SK-N-SH (cell line): ENCODE results near the gene RABEP2. TPM values are rescaled to one million over a fixed set of nuclear protein-coding genes. Genes with fewer than 3 reads are reported as not detected.
A peak's percentile ranks its signal among the peaks of the same experiment; 100 is the strongest.

Experiments
- CTCF ChIA-PET: fragments of 300-600, 350-600 bp; formaldehyde crosslinking; extraction: SDS; loops from one replicate; lab custom pipeline; 2021; lab: Yijun Ruan, JAX
- POLR2A ChIA-PET: fragments of 350-600 bp; sonication (Branson Sonifier 250); formaldehyde crosslinking; extraction: SDS; loops from one replicate; lab custom pipeline; 2020; ENCODE audit warnings: antibody characterized with exemption, inconsistent platforms; lab: Yijun Ruan, JAX
- DNase-seq: peaks from one replicate; pipeline ENCODE4 v3.0.0; 2012
- H2AFZ ChIP-seq: fragments of 200-600 bp; sonication (generic); 2 replicates; pipeline ENCODE4 v1.8.1; 2016; ENCODE audit warnings: antibody characterized with exemption, mild to moderate bottlenecking, low read depth
- H3F3A ChIP-seq: fragments of 200-600 bp; sonication (generic); replicated peaks from 2 replicates; pipeline ENCODE3; 2016; ENCODE audit warnings: antibody characterized with exemption, mild to moderate bottlenecking; ENCODE audit not compliant: insufficient read depth
- H3K27ac ChIP-seq, 2 experiments: fragments of 200-500 bp in 1 of 2; fragments of 200-600 bp in 1 of 2; sonication (Bioruptor generic) in 1 of 2; sonication (generic), shearing (Covaris generic) in 1 of 2; 2 replicates each; pipeline versions ENCODE4 v1.5.1 to v1.6.1; 2014 to 2016; ENCODE audit warnings: low read depth in 2 of 2, inconsistent platforms in 1 of 2, low read length in 1 of 2, mild to moderate bottlenecking in 1 of 2, mixed read lengths in 1 of 2
- H3K27me3 ChIP-seq: fragments of 200-600 bp; sonication (generic), shearing (Covaris generic); 2 replicates; pipeline ENCODE4 v1.6.1; 2016; ENCODE audit warnings: mixed run types; ENCODE audit not compliant: insufficient read depth
- H3K36me3 ChIP-seq, 2 experiments: fragments of 200-500 bp in 1 of 2; fragments of 200-600 bp in 1 of 2; sonication (Bioruptor generic) in 1 of 2; sonication (generic) in 1 of 2; replicated peaks in 1 of 2; 2 replicates each; pipeline versions ENCODE3 to v1.5.1; 2014 to 2016; ENCODE audit warnings: low read length in 1 of 2, mild to moderate bottlenecking in 1 of 2; ENCODE audit not compliant: insufficient read depth in 2 of 2, control insufficient read depth in 1 of 2
- H3K4me1 ChIP-seq, 2 experiments: fragments of 200-500 bp in 1 of 2; fragments of 200-600 bp in 1 of 2; sonication (Bioruptor generic) in 1 of 2; sonication (generic), shearing (Covaris generic) in 1 of 2; 2 replicates each; pipeline versions ENCODE4 v1.5.1 to v1.6.1; 2014 to 2016; ENCODE audit warnings: low read depth in 1 of 2, low read length in 1 of 2, mixed run types in 1 of 2; ENCODE audit not compliant: insufficient read depth in 2 of 2, control insufficient read depth in 1 of 2
- H3K4me2 ChIP-seq: fragments of 200-600 bp; sonication (generic), shearing (Covaris generic); 2 replicates; pipeline ENCODE4 v1.6.1; 2017; ENCODE audit warnings: mixed run types
- H3K4me3 ChIP-seq, 2 experiments: fragments of 200-500 bp in 1 of 2; fragments of 200-600 bp in 1 of 2; sonication (Bioruptor generic) in 1 of 2; sonication (generic), shearing (Covaris generic) in 1 of 2; 2 replicates each; pipeline versions ENCODE4 v1.5.1 to v1.8.1; 2014 to 2016; ENCODE audit warnings: low read depth in 2 of 2, inconsistent platforms in 1 of 2, low read length in 1 of 2, mild to moderate bottlenecking in 1 of 2, mixed read lengths in 1 of 2, moderate library complexity in 1 of 2
- H3K79me2 ChIP-seq: fragments of 200-600 bp; sonication (generic); 2 replicates; pipeline ENCODE4 v1.8.1; 2017; ENCODE audit warnings: mild to moderate bottlenecking; ENCODE audit not compliant: insufficient read depth
- H3K9ac ChIP-seq: fragments of 200-600 bp; sonication (generic); 2 replicates; pipeline ENCODE4 v1.6.1; 2017; ENCODE audit warnings: mixed run types
- H3K9me2 ChIP-seq: fragments of 200-600 bp; sonication (generic); 2 replicates; pipeline ENCODE4 v1.6.1; 2017; ENCODE audit warnings: mixed run types
- H3K9me3 ChIP-seq: fragments of 200-600 bp; sonication (generic); 2 replicates; pipeline ENCODE4 v1.6.1; 2017; ENCODE audit warnings: mixed run types, mild to moderate bottlenecking, moderate library complexity
- H4K20me1 ChIP-seq: fragments of 200-600 bp; sonication (generic); 2 replicates; pipeline ENCODE4 v1.6.1; 2017; ENCODE audit warnings: mild to moderate bottlenecking, mixed run types; ENCODE audit not compliant: insufficient read depth
- CHD2 ChIP-seq: fragments of 150-350 bp; IDR thresholded peaks from 2 replicates; pipeline ENCODE4 v1.6.1; 2018; ENCODE audit warnings: low read length; ENCODE audit not compliant: partially characterized antibody
- ELF1 ChIP-seq: IDR thresholded peaks from 2 replicates; pipeline ENCODE4 v1.4.0; 2012
- EP300 ChIP-seq, 2 experiments: IDR thresholded peaks; 2 replicates each; pipeline versions ENCODE4 v1.4.0 to v1.6.1; 2012; ENCODE audit warnings: borderline replicate concordance in 1 of 2, low read depth in 1 of 2, low read length in 1 of 2
- FOXJ3 ChIP-seq: sonication (generic); formaldehyde crosslinking; IDR thresholded peaks from 2 replicates; pipeline ENCODE4 v1.5.1; 2020; ENCODE audit warnings: mild to moderate bottlenecking, missing genetic modification reagents
- FOXM1 ChIP-seq: IDR thresholded peaks from 2 replicates; pipeline ENCODE4 v1.4.0; 2012; ENCODE audit warnings: low read depth, mild to moderate bottlenecking
- GABPA ChIP-seq: IDR thresholded peaks from 2 replicates; pipeline ENCODE4 v1.4.0; 2012; ENCODE audit warnings: low read depth, mild to moderate bottlenecking
- IRF3 ChIP-seq: fragments of 150-350 bp; IDR thresholded peaks from 2 replicates; pipeline ENCODE4 v1.6.1; 2016; ENCODE audit warnings: mild to moderate bottlenecking, low read depth, low read length
- POLR2AphosphoS5 ChIP-seq: IDR thresholded peaks from 2 replicates; pipeline ENCODE4 v1.6.1; 2012; ENCODE audit warnings: low read depth, low read length
- RCOR1 ChIP-seq: fragments of 150-350 bp; IDR thresholded peaks from 2 replicates; pipeline ENCODE4 v1.6.1; 2017; ENCODE audit warnings: antibody characterized with exemption, low read length
- SMC3 ChIP-seq: IDR thresholded peaks from 2 replicates; pipeline ENCODE4 v1.6.1; 2012; ENCODE audit warnings: low read depth, low read length, improper control_type of control experiment
- TAF1 ChIP-seq: IDR thresholded peaks from 2 replicates; pipeline ENCODE4 v1.6.1; 2012; ENCODE audit warnings: low read depth, mild to moderate bottlenecking, low read length, moderate library complexity, borderline replicate concordance
- TEAD4 ChIP-seq: IDR thresholded peaks from 2 replicates; pipeline ENCODE4 v1.4.0; 2012; ENCODE audit warnings: mild to moderate bottlenecking, borderline replicate concordance; ENCODE audit not compliant: insufficient read depth
- ZBTB33 ChIP-seq: IDR thresholded peaks from 2 replicates; pipeline ENCODE4 v1.4.0; 2012; ENCODE audit warnings: low read depth, borderline replicate concordance
- WGBS: methylation state at CpG from one replicate; pipeline ENCODE4 v1.1.6; 2017; ENCODE audit warnings: low lambda C conversion rate; 5-methylcytosine and 5-hydroxymethylcytosine counted together
- polyA plus RNA-seq, 3 experiments: library from polyadenylated mRNA; depleted of rRNA; stranded (reverse); fragments of >200 nt; gene quantifications; 2 replicates each; pipeline ENCODE4 v1.2.3, GENCODE V29; 2012

RABEP2 gene
- polyA plus RNA-seq, 1 of the 3 experiments (the other 2 are of a cell fraction), result 46.1 TPM

GRCh38 chr16:28865722-28866453 lies 59.1 kb downstream of the RABEP2 start:
- CTCF ChIA-PET, result interaction anchor here (0.6 to 5.2 kb wide), 5 partner anchors 8 to 79 kb away, joined by 3 to 35 read pairs (median 6); partner anchors contain the start of gene TUFM
- TF ChIP-seq POLR2AphosphoS5 (no peak), TEAD4 (no peak), TAF1 (no peak), SMC3 (no peak), ELF1 (no peak), RCOR1 (no peak), GABPA (no peak), EP300 (IDR thresholded peaks at IDR 0.05; ENCODE audit: borderline replicate concordance in 1 of 2, low read depth in 1 of 2, low read length in 1 of 2) (no peak)
- TF ChIP-seq, all 33 proteins: peak for 0

GRCh38 chr16:28865001-28865688 lies 59.9 kb downstream of the RABEP2 start:
- H3K9me2 ChIP-seq, result no peaks in the 10 kb centered on the region
- no peak overlapping the region; a peak in 1 of 4 replicates for H3K27ac ChIP-seq
- peak overlapping the region; percentile 87 to 94 for H3K4me3 ChIP-seq
- ChIA-PET CTCF (interaction anchor here (0.6 to 5.2 kb wide), 6 partner anchors 9 to 80 kb away, joined by 3 to 35 read pairs (median 4); partner anchors contain the start of gene TUFM), POLR2A (interaction anchor here (0.9 to 4.3 kb wide), 3 partner anchors 15 to 41 kb away, joined by 3 to 57 read pairs (median 5); partner anchors contain the start of gene TUFM)
- WGBS, result 81% methylated on average over 12 of the region's 12 CpGs
- no peaks in the 10 kb centered on the region for H3F3A ChIP-seq
- no peaks in the 10 kb centered on the region for H3K9me3 ChIP-seq
- no peaks in the 10 kb centered on the region for H3K27me3 ChIP-seq
- TF ChIP-seq SMC3, result no peak
- TF ChIP-seq EP300 (IDR thresholded peaks at IDR 0.05; ENCODE audit: borderline replicate concordance in 1 of 2, low read depth in 1 of 2, low read length in 1 of 2), result no peak
- TF ChIP-seq TEAD4, result no peak
- TF ChIP-seq ZBTB33, result no peak
- no peak for TF ChIP-seq FOXJ3 (CRISPR knock-in tag)
- no peak for TF ChIP-seq FOXM1
- TF ChIP-seq CHD2, result no peak
- TF ChIP-seq IRF3, result no peak
- no peak for TF ChIP-seq RCOR1
- TF ChIP-seq ELF1, result no peak
- H4K20me1 ChIP-seq, result 0 out of 2 replicates have a peak, but pooled peaks cover 5% of the 10 kb centered on the region
- H3K4me1 ChIP-seq, result peaks cover 13 to 14% of the 10 kb centered on the region in 2 experiments; a peak in 3 of 4 replicates
- peaks cover 54% of the 10 kb centered on the region for H3K79me2 ChIP-seq
- H3K9ac ChIP-seq, result peak overlapping the region; percentile 93
- peaks cover 12 to 25% of the 10 kb centered on the region in 2 experiments for H3K36me3 ChIP-seq
- no peak overlapping the region for H2AFZ ChIP-seq
- peak overlapping the region; percentile 100 for H3K4me2 ChIP-seq
- no peak for DNase-seq

More at GRCh38 chr16:28865722-28866453, 59.1 kb downstream of the RABEP2 start:
- peak overlapping the region; percentile 100; the same call in 1 of the 2 replicates for H3K4me2 ChIP-seq
- DNase-seq, result no peak
- H3K4me3 ChIP-seq, result no peak overlapping the region
- no peak overlapping the region for H3K27ac ChIP-seq
- POLR2A ChIA-PET, result interaction anchor here (0.9 to 1.1 kb wide), 2 partner anchors 13 to 42 kb away, joined by 3 to 4 read pairs; no protein-coding TSS in a partner anchor
- H3K27me3 ChIP-seq, result no peaks in the 10 kb centered on the region
- H3F3A ChIP-seq, result no peaks in the 10 kb centered on the region
- peaks cover 12 to 31% of the 10 kb centered on the region in 2 experiments for H3K36me3 ChIP-seq
- no peaks in the 10 kb centered on the region for H3K9me3 ChIP-seq
- peaks cover 54% of the 10 kb centered on the region for H3K79me2 ChIP-seq
- peaks cover 13 to 14% of the 10 kb centered on the region in 2 experiments; a peak in 3 of 4 replicates for H3K4me1 ChIP-seq
- H2AFZ ChIP-seq, result no peak overlapping the region
- H4K20me1 ChIP-seq, result 0 out of 2 replicates have a peak, but pooled peaks cover 5% of the 10 kb centered on the region
- H3K9ac ChIP-seq, result no peak overlapping the region; the same call in 1 of the 2 replicates
- no peaks in the 10 kb centered on the region for H3K9me2 ChIP-seq
- 93% methylated on average over 26 of the region's 32 CpGs for WGBS
